HG03103 (cell line): ENCODE measurements around the gene VWA3B.
"Not testable (repeated sequence)": the region's sequence is repeated elsewhere in the genome, so short reads cannot be mapped to it uniquely, and the experiment has no call there.

Source experiments
- ATAC-seq: cut with Tn5 transposase; IDR thresholded peaks from one replicate; pipeline ENCODE4 v1.9.1; 2021; ENCODE audit warnings: low read depth; ENCODE audit not compliant: unreplicated experiment

Gene VWA3B

GRCh38 chr2:98127229-98127989 is 40.4 kb downstream of the VWA3B start:
- ATAC-seq, result no peak

- ATAC-seq, result no peak
Observed at GRCh38 chr2:98128556-98129109, 41.7 kb downstream of the VWA3B start.

GRCh38 chr2:98130073-98130472 is 43.1 kb downstream of the VWA3B start:
- not testable (repeated sequence) for ATAC-seq

DNA sequence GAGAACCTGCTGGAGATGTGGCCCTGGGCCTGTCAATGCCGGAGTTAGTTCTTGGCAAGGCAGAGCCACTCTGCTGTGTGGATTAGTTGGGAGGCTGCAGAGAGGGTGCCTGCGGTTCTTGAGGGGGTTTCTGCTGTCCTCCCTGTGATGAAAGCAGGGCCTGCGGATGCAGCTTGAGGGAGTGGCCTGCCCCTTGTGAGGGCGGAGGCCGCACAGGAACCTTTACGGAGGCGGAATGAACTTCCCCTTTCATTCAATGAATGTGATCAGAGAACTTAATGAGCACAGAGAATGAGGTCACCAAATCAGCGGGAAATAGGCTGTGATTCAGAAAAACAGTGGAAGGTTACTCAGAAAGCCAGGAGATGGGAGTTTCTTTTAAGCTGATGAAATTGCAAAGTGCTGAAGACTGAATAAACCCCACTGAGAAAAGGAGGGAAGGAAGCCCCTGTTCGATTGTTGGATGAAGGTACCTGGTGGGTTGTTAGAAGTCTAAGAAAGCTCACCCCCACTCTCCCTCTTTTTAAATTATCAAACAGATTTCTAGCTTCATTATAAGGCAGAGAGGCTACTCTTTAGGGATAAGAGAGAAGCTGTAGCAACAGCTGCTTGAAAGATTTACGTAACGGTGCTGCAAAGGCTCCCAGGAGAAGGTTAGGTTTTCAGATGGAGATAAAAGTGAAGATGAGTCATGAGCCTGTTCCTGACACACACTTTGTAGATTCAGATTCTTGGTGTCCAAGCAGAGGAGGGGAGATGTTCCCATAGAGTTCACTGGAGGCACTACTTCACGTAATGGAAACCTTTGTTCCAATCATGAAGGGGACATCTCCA is 47.4 kb downstream of the VWA3B start:
- ATAC-seq, result no peak

DNA sequence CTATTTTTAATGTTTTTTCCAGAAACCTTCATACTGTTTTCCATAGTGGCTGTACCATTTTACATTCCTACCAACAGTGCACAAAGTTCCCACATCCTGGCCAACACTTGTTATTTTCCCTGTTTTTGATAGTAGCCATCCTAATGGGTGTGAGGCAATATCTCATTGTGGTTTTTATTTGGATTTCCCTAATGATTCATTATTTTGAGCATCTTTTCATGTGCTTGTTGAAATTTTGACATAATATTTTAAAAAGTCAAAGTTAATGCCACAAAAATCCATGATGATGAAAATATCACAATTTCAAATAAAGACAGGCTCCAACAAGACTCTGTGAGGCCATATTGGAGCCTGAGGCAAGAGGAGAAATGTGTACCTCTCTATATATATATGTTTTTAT is 50.2 kb downstream of the VWA3B start:
- ATAC-seq, result no peak

- not testable (repeated sequence) for ATAC-seq
Observed at GRCh38 chr2:98138978-98139377, 52.0 kb downstream of the VWA3B start.

DNA sequence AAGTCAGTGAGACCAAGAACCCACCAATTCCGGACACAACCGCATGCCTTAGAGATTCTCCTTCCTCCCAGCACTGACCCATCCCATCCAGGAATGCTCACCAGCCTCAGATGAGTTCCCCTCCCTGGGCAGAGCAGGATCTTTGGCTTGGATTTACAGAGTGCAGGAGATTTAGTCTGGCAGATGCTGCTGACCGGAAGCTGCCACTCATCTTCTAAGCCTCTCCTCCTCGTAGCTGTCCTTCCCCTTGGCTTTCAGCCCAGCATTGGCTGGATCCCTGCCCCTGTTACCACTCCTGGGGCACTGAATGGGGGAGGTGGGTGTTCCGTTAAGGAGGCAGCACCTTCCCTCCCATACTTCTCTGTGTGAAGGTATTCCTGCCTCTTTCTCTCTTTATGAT is 53.2 kb downstream of the VWA3B start:
- no peak for ATAC-seq

DNA sequence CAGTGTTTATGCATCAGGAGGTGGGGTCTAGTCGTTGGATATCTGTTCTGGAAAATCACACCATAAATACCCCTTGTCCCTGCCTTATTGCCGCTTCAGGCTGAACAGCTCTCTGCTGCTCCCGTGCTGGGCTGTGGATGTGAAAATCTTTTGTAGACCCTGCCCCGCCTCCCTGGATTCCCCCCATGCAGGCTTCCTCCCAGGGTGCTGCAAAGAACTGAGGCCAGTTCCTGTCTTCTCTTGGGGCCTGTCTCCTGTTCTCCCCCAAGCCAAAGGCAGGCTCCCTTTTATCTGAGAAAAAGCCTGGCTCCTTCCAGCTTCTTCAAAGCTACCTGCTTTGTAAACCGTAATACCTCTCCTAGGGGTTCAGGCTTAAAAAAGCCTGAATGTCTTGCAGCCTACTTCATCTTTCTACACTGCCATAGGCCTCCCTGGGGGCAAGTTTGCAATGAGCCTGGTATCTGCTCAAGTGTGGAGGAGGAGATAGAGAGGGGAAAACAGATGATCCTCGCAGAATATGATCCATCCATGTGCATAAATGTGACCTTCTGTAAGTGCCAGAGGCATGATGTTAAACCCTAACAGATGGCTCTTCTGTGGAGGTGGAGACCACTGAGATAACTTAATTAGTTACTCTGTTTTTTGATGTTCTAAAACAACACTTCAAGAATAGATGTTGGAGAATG is 55.3 kb downstream of the VWA3B start:
- ATAC-seq, result no peak

- ATAC-seq, result no peak
Observed at GRCh38 chr2:98145070-98145469, 58.1 kb downstream of the VWA3B start.

DNA sequence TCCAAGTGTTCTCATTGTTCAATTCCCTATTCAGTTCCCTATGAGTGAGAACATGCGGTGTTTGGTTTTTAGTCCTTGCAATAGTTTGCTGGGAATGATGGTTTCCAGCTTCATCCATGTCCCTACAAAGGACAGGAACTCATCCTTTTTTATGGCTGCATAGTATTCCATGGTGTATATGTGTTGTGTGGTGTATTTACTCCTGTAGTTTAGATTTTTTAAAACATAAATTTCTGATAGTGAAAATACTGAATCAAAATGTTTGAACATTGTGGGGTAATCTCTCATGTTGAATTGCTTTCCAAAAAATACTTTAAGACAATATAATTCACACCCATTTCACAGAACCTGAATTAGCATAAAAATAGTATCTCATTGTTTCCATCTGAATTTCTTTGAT is 60.9 kb downstream of the VWA3B start:
- ATAC-seq, result not testable (repeated sequence)

GRCh38 chr2:98148595-98149332 is 61.8 kb downstream of the VWA3B start:
- ATAC-seq, result no peak

GRCh38 chr2:98149333-98149697 is 62.3 kb downstream of the VWA3B start:
- ATAC-seq, result no peak

GRCh38 chr2:98153481-98153880 is 66.5 kb downstream of the VWA3B start:
- no peak for ATAC-seq

DNA sequence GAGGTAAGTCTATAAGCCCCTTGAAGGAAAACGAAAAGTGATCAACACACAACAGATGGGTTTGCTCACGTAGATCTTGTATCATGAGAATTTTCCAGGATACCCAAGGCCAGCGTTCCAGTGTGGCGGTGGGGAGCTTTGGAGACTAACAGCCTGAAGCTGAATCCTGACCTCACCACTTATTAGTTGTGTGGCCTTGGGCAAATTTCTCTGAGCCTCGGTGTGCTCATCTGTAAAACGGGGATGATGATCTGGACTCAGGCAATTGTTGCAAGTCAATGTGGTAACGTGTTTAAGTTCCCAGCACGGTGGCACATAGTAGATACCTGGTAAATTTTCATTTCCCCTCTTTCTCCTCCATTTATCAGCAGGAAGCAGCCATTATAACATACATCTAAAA is 68.3 kb downstream of the VWA3B start:
- no peak for ATAC-seq

DNA sequence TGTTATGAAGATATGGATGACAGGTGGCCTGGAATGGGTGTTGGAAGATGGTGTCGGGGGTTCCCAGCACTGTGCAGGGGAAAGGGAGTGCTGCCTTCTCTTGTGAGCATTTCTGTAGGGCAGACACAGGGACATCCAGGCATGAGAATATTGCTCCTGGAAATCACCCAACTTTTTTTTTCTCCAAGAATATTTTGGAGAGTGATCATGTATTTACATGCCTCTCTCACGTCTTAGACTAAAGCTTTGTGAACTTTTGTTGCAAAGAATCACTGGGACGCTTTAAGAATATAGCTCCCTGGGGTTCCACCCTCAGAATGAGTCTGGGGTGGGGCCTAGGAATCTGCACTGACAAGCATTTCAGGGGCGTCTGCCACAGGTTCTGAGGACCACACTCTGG is 68.7 kb downstream of the VWA3B start:
- ATAC-seq, result no peak

- ATAC-seq, result no peak
Observed at GRCh38 chr2:98156304-98156703, 69.3 kb downstream of the VWA3B start.

DNA sequence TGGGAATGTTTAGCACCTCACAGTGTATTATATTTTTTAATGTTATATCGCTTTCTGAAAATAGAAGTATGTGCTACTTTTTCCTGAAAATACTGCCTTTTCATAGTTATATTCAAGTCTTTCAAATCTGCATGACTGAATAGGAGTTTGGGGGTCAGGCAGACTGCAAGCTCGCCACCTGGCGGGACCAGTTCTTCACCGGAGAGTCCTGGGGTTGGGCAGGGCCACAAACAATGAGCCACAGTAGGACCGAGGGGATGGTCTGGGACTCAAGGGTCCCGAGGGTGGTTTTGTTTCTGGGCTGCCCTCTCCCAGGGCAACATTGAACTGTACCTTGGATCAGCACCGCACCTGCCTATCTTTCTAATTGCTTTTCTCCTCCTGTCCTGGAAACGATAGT is 70.6 kb downstream of the VWA3B start:
- ATAC-seq, result no peak

- no peak for ATAC-seq
Observed at GRCh38 chr2:98158305-98158704, 71.3 kb downstream of the VWA3B start.

DNA sequence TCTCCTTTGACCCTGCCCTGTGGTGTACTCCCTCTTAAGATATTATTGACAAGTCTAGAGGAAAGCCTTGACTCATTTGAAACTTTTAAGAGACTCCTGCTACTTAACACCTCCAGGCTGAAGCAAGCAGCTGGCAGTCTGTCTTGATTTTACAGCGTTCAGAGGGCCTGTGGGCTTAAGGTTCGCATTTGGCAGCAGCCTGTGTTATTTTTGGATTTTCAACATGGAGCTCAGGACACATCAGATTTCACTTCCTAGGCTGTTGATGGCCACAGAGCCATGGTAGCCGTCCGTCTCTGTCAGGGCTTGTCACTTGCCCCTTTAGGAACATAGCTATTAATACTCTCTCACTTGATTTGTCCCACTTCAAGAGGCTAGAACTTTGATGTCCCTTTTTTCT is 73.6 kb downstream of the VWA3B start:
- no peak for ATAC-seq

DNA sequence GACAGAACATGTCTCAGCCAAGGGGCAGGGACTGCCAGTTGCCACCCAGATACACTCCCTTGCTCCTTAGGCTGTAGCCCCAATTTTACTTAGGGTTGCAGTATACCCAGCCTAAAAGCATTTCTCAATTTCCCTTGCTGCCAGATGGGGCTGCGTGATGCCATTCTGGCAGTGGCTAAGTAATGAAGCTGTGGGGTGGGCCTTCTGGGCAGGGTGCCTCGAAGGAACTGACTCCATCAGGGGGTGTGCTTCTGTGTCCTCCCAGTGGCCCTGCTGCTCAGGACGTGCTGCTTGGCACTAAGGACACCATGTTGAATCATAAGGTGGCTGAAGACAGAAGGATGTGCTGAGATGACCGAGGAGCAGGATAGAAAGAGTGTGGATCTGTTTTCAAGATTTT is 74.2 kb downstream of the VWA3B start:
- no peak for ATAC-seq
